ENCODE results near the gene DPM3. TPM values are rescaled to one million over a fixed set of nuclear protein-coding genes. Genes with fewer than 3 reads are reported as not detected.

DPM3 gene
- total and polyA plus RNA-seq, 8 donors = 19.6 to 91.0 (median 29.1) TPM

DNA sequence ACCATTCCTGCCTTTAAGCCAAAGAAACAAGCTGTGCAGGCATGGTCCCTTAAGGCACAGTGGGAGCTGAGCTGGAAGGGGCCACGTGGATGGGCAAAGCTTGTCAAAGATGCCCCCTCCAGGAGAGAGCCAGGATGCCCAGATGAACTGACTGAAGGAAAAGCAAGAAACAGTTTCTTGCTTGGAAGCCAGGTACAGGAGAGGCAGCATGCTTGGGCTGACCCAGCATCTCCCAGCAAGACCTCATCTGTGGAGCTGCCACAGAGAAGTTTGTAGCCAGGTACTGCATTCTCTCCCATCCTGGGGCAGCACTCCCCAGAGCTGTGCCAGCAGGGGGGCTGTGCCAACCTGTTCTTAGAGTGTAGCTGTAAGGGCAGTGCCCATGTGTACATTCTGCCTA lies 6.0 kb downstream of the DPM3 start:
- no peak for DNase-seq
- intact Hi-C loops (cut with DNase I) = no loop called here
- no peaks in the 10 kb centered on the region for H3K9me3 ChIP-seq
- TF ChIP-seq, protein P1, sequence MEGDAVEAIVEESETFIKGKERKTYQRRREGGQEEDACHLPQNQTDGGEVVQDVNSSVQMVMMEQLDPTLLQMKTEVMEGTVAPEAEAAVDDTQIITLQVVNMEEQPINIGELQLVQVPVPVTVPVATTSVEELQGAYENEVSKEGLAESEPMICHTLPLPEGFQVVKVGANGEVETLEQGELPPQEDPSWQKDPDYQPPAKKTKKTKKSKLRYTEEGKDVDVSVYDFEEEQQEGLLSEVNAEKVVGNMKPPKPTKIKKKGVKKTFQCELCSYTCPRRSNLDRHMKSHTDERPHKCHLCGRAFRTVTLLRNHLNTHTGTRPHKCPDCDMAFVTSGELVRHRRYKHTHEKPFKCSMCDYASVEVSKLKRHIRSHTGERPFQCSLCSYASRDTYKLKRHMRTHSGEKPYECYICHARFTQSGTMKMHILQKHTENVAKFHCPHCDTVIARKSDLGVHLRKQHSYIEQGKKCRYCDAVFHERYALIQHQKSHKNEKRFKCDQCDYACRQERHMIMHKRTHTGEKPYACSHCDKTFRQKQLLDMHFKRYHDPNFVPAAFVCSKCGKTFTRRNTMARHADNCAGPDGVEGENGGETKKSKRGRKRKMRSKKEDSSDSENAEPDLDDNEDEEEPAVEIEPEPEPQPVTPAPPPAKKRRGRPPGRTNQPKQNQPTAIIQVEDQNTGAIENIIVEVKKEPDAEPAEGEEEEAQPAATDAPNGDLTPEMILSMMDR (IDR thresholded peaks at IDR 0.05) = no peak
- no peak for ATAC-seq
- peak overlapping the region; percentile 95 to 98 for H3K27ac ChIP-seq
- peaks cover 25 to 68% of the 10 kb centered on the region in 2 donors for H3K4me1 ChIP-seq
- peaks cover 0 to 36% of the 10 kb centered on the region in 2 donors for H3K36me3 ChIP-seq
- H3K27me3 ChIP-seq = peaks cover 0 to 9% of the 10 kb centered on the region in 2 donors
- peak overlapping the region in 1 of 2 donors; percentile 69 for H3K4me3 ChIP-seq

GRCh38 chr1:155133799-155134281 lies 6.5 kb downstream of the DPM3 start:
- H3K4me3 ChIP-seq = peak overlapping the region in 1 of 2 donors; percentile 69
- TF ChIP-seq, protein P1 (IDR thresholded peaks at IDR 0.05) = no peak
- H3K4me1 ChIP-seq = peaks cover 20 to 67% of the 10 kb centered on the region in 2 donors

GRCh38 chr1:155131856-155132255 lies 8.5 kb downstream of the DPM3 start:
- Histone ChIP-seq H3K27ac (peak overlapping the region; percentile 46 to 51), H3K9me3 (no peaks in the 10 kb centered on the region), H3K4me3 (peak overlapping the region; percentile 15 to 66), H3K4me1 (peaks cover 27 to 67% of the 10 kb centered on the region in 2 donors), H3K36me3 (peaks cover 0 to 36% of the 10 kb centered on the region in 2 donors), H3K27me3 (peaks cover 0 to 34% of the 10 kb centered on the region in 2 donors)
- intact Hi-C loops (cut with DNase I) = no loop called here
- ATAC-seq (no peak), DNase-seq (no peak)
- TF ChIP-seq, protein P1 (IDR thresholded peaks at IDR 0.05) = no peak

More at GRCh38 chr1:155133799-155134281, 6.5 kb downstream of the DPM3 start:
- intact Hi-C loops (cut with DNase I) = no loop called here
- DNase-seq (no peak), ATAC-seq (no peak)
- H3K9me3 ChIP-seq = no peaks in the 10 kb centered on the region
- H3K27ac ChIP-seq = peak overlapping the region; percentile 48 to 98
- H3K27me3 ChIP-seq = peaks cover 0 to 14% of the 10 kb centered on the region in 2 donors
- H3K36me3 ChIP-seq = peaks cover 0 to 36% of the 10 kb centered on the region in 2 donors

DNA sequence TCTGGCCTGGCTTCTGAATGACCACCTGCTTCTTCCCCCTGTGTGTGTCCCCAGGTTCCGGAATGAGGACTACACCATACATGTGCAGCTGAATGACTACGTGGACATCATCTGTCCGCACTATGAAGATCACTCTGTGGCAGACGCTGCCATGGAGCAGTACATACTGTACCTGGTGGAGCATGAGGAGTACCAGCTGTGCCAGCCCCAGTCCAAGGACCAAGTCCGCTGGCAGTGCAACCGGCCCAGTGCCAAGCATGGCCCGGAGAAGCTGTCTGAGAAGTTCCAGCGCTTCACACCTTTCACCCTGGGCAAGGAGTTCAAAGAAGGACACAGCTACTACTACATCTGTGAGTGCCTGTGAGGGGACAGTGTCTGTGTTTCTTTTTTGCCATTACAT lies 9.0 kb downstream of the DPM3 start:
- Histone ChIP-seq H3K27me3 (peaks cover 0 to 40% of the 10 kb centered on the region in 2 donors), H3K9me3 (no peaks in the 10 kb centered on the region), H3K27ac (peak overlapping the region; percentile 46 to 51), H3K4me1 (peaks cover 26 to 69% of the 10 kb centered on the region in 2 donors), H3K4me3 (peak overlapping the region; percentile 15 to 66), H3K36me3 (peaks cover 0 to 36% of the 10 kb centered on the region in 2 donors)
- ATAC-seq (no peak), DNase-seq (no peak)
- TF ChIP-seq, protein P1 (IDR thresholded peaks at IDR 0.05) = no peak
- intact Hi-C loops (cut with DNase I) = no loop called here

DNA sequence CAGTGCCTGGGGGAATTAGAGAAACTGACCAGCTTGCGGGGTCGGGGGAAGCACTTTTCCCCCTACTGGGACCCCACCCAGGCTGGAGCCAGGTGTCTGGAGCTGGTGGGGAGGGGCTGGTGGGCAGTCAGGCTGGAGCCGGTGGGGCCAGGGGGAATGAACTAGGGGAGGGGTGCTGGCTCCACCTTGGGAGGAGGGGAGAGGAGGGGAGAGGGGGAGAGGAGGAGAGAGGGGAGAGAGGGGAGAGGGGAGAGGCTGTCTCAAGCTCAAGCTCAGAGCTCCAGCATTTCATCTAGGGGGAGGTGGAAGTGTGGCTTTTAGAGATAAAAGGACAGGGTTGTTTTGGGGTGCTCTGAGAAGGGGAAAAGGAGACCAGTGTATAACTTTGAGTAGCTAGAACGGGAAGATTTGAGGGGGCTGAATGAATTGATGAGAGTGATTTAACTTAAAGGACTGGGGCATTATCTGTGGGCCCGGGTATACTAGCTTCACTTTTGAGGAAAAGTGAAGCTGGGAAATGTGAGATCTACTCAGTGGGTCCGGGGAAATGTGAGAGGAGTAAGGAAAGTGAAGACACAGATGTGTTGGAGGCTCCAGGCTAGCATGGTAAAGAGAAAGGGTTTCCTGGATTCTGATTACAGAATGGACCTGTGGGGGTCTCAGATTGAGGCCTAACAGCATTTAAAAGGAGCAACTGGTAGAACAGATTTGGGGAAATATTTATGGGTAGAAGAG lies 9.9 kb downstream of the DPM3 start:
- H3K27me3 ChIP-seq = peaks cover 0 to 48% of the 10 kb centered on the region in 2 donors
- H3K9me3 ChIP-seq = no peaks in the 10 kb centered on the region
- peak overlapping the region; percentile 84 to 86 for H3K27ac ChIP-seq
- ATAC-seq (no peak), DNase-seq (no peak)
- H3K4me3 ChIP-seq = peak overlapping the region; percentile 66 to 69
- intact Hi-C loops (cut with DNase I) = no loop called here
- TF ChIP-seq, protein P1 (IDR thresholded peaks at IDR 0.05) = no peak
- H3K36me3 ChIP-seq = peaks cover 0 to 36% of the 10 kb centered on the region in 2 donors
- peaks cover 35 to 77% of the 10 kb centered on the region in 2 donors for H3K4me1 ChIP-seq

Measured in left lung (tissue), 10 donors.